ENCODE results near the gene NOL7. TPM values are rescaled to one million over a fixed set of nuclear protein-coding genes. Genes with fewer than 3 reads are reported as not detected.
A peak's percentile ranks its signal among the peaks of the same experiment; 100 is the strongest.

The NOL7 gene
- total and polyA plus RNA-seq, 10 donors = 44.6 to 73.6 (median 54.0) TPM

- H3K36me3 ChIP-seq = peaks cover 0 to 37% (median 9%) of the 10 kb centered on the region in 6 donors
- intact Hi-C loops (cut with DNase I; ENCODE audit: low total_unique reads) = no loop called here
- H3K27me3 ChIP-seq (replicated peaks in 1 of 7) = no peaks in the 10 kb centered on the region
- no peak overlapping the region for H3K4me3 ChIP-seq
- no peak for TF ChIP-seq POLR2AphosphoS5 (IDR thresholded peaks at IDR 0.05)
- no peak for TF ChIP-seq POLR2A (IDR thresholded peaks at IDR 0.05)
- no peak for TF ChIP-seq CTCF (IDR thresholded peaks at IDR 0.05 in 8 of 11, conservative IDR thresholded peaks at IDR 0.05 in 3 of 11)
- WGBS, 5 donors = 43 to 76% (median 62%) methylated on average over 1 of the region's 1 CpG
- peaks cover 5 to 36% (median 11%) of the 10 kb centered on the region in 6 donors for H3K4me1 ChIP-seq
- H3K9me3 ChIP-seq = peaks cover 0 to 4% (median 0%) of the 10 kb centered on the region in 8 donors
- no peak for DNase-seq
- peak overlapping the region in 5 of 8 donors; percentile 26 to 86 (median 79) for H3K27ac ChIP-seq
Measured at GRCh38 chr6:13579911-13580310, 35.2 kb upstream of the NOL7 start.

GRCh38 chr6:13581700-13582229, 33.4 kb upstream of the NOL7 start:
- peak overlapping the region in 6 of 8 donors; percentile 34 to 86 (median 70) for H3K27ac ChIP-seq

GRCh38 chr6:13586603-13587542, 28.3 kb upstream of the NOL7 start:
- Histone ChIP-seq H3K27ac (no peak overlapping the region), H3K36me3 (peaks cover 4 to 73% (median 30%) of the 10 kb centered on the region in 6 donors), H3K27me3 (replicated peaks in 1 of 7) (no peaks in the 10 kb centered on the region), H3K4me1 (no peaks in the 10 kb centered on the region), H3K4me3 (no peak overlapping the region), H3K9me3 (no peaks in the 10 kb centered on the region)
- WGBS, 5 donors = 93 to 99% (median 94%) methylated on average over 6 to 7 of the region's 7 CpGs
- no peak for TF ChIP-seq POLR2A (IDR thresholded peaks at IDR 0.05)
- TF ChIP-seq CTCF (IDR thresholded peaks at IDR 0.05 in 8 of 11, conservative IDR thresholded peaks at IDR 0.05 in 3 of 11) = no peak
- TF ChIP-seq POLR2AphosphoS5 (IDR thresholded peaks at IDR 0.05) = no peak
- DNase-seq = no peak
- intact Hi-C loops (cut with DNase I; ENCODE audit: low total_unique reads) = no loop called here

More at GRCh38 chr6:13581700-13582229, 33.4 kb upstream of the NOL7 start:
- no peaks in the 10 kb centered on the region for H3K27me3 ChIP-seq (replicated peaks in 1 of 7)
- intact Hi-C loops (cut with DNase I; ENCODE audit: low total_unique reads) = no loop called here
- no peak overlapping the region for H3K4me3 ChIP-seq
- peaks cover 0 to 50% (median 10%) of the 10 kb centered on the region in 6 donors for H3K36me3 ChIP-seq
- H3K9me3 ChIP-seq = peaks cover 0 to 4% (median 0%) of the 10 kb centered on the region in 8 donors
- TF ChIP-seq POLR2A (IDR thresholded peaks at IDR 0.05) (no peak), POLR2AphosphoS5 (IDR thresholded peaks at IDR 0.05) (peak in 1 of 3 donors; percentile 31), CTCF (IDR thresholded peaks at IDR 0.05 in 8 of 11, conservative IDR thresholded peaks at IDR 0.05 in 3 of 11) (no peak)
- H3K4me1 ChIP-seq = peaks cover 0 to 18% (median under 1%) of the 10 kb centered on the region in 6 donors
- 62 to 83% (median 76%) methylated on average over 9 of the region's 9 CpGs for WGBS, 5 donors
- DNase-seq = no peak

- Histone ChIP-seq H3K27me3 (replicated peaks in 1 of 7) (no peaks in the 10 kb centered on the region), H3K36me3 (peaks cover 4 to 90% (median 44%) of the 10 kb centered on the region in 6 donors), H3K27ac (no peak overlapping the region), H3K4me1 (no peaks in the 10 kb centered on the region), H3K9me3 (no peaks in the 10 kb centered on the region), H3K4me3 (no peak overlapping the region)
- 93 to 95% (median 94%) methylated on average over 9 of the region's 9 CpGs for WGBS, 5 donors
- TF ChIP-seq POLR2AphosphoS5 (IDR thresholded peaks at IDR 0.05) (no peak), POLR2A (IDR thresholded peaks at IDR 0.05) (no peak), CTCF (IDR thresholded peaks at IDR 0.05 in 8 of 11, conservative IDR thresholded peaks at IDR 0.05 in 3 of 11) (no peak)
- DNase-seq = no peak
- intact Hi-C loops (cut with DNase I; ENCODE audit: low total_unique reads) = no loop called here
Measured at GRCh38 chr6:13589801-13590200, 25.3 kb upstream of the NOL7 start.

Data from spleen (tissue), 11 donors.